Activated CD8-positive, alpha-beta memory T cell treated with anti-CD3 and anti-CD28 coated beads for 36 hours (primary cell): Measurements from ENCODE around the gene AK4. TPM values are rescaled to one million over a fixed set of nuclear protein-coding genes. Genes with fewer than 3 reads are reported as not detected.

ENCODE experiments used
- CTCF ChIA-PET: fragments of 350-600 bp; sonication (Branson Sonifier 250); formaldehyde crosslinking; loops from one replicate; lab custom pipeline; 2021; ENCODE audit warnings: antibody characterized with exemption; lab: Charles Lee
- POLR2A ChIA-PET: fragments of 350-600 bp; sonication (Branson Sonifier 250); formaldehyde crosslinking; loops from one replicate; lab custom pipeline; 2021; ENCODE audit warnings: antibody characterized with exemption; lab: Charles Lee
- total RNA-seq, 2 experiments: library from RNA; stranded (reverse); gene quantifications; one replicate each; pipeline ENCODE4 v1.2.3, GENCODE V29; 2021

AK4 gene
- total RNA-seq, 2 experiments from 2014 or later: 125 to 126 TPM

DNA sequence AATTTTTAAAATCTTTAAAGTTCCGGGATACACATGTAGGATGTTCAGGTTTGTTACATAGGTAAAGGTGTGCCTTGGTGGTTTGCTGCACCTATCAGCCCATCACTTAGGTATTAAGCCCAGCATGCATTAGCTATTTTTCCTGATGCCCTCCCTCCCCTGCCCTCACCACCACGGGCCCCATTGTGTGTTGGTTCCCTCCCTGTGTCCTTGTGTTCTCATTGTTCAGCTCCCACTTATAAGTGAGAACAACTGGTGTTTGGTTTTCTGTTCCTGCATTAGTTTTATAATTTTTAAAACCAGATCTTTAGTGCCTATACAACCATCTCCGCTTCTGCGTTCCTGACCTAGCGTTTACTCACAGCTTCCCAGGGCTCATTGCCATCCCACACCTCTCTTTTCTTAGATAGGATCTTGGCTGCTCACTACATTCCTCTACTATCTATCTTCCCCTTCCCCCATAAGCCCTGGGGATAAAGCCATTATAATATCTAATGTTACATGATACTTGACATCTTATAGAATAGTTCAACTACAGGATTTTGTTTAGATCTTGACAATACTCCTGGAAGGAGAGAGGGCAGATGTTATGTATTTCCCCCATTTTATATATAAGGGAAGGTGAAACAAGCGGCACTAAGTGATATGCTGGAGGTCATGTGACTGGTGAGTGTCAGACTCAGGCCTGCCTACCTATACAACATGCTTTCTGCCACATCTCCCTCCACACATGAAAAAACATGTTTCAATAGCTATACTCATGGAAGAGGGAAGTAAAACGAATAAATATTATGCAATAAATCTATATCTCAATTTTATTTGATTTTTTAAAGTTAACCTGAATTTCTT lies 109.1 kb downstream of the AK4 start:
- ChIA-PET POLR2A (no interaction called here), CTCF (no interaction called here)

DNA sequence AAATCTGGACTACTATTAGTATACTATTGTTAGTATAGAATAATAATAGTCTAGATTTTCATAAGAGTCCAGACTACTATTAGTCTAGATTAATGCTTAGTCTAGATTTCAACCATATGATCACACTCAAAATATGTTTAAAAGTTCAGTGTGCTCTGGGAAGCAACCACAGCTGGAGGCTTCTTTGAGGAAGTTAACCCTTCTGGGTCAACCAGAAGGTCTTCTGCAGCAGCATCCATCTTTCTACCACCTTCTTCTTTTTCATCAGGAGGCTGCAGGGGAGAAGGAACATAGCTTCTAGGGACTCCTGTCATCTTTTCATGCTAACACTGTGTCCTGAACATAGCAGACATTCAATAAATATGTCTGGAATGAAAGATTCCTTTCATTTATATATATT lies 110.1 kb downstream of the AK4 start:
- CTCF ChIA-PET: no interaction called here
- POLR2A ChIA-PET: no interaction called here

DNA sequence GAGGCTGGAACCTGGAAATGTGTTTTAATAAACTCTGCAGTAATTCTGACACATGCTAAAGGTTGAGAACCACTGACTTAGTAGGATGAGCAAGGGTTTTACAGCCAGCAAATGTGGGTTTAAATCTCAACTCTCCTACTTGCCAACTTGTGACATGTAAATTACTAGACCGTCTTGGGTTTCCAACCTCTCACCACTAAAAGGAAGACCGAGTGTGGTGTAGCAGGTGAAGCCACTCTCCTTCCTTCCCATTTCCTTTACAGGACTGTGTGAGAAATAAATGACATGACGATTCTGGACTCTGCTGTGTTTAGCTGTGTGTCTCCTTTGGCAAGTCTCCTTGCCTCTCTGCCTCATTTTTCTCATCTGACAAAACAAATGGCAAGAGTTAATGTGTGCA lies 111.8 kb downstream of the AK4 start:
- ChIA-PET POLR2A (interaction anchor here (0.6 kb wide), 1 partner anchor 30 kb away, joined by 7 read pairs; no protein-coding TSS in a partner anchor), CTCF (interaction anchor here (0.6 kb wide), 1 partner anchor 22 kb away, joined by 3 read pairs; no protein-coding TSS in a partner anchor)

DNA sequence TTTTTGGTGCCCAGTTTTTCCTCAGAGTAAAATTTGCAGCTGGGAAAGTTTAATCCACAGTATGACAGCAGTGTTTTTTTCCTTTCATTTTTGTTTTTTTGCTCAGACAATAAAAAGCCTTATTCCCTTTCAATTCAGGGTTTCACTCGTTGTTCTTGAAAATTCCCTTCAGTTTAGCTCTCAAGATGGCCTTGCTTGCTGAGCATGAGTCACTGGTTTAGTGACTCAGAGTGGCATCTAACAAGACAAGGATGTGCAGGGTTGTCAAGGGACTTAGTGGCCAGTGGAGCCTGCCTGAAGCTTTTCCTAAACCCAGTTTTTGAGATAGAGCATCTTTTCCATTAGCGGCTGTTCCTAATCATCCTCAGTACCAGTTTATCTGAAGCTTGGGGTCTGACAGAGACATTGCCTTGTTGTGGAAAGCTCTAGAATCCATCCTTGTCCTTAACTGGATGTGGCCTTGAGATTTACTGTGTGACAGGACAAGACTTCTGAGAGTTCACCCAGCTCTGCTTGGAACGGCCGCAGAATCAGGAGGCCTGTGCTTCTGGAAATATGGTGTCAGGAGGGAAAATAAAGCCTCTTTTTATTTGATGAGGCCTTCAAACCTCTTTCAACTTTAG lies 113.0 kb downstream of the AK4 start:
- ChIA-PET CTCF (no interaction called here), POLR2A (interaction anchor here (0.7 kb wide), 1 partner anchor 138 kb away, joined by 3 read pairs; no protein-coding TSS in a partner anchor)

DNA sequence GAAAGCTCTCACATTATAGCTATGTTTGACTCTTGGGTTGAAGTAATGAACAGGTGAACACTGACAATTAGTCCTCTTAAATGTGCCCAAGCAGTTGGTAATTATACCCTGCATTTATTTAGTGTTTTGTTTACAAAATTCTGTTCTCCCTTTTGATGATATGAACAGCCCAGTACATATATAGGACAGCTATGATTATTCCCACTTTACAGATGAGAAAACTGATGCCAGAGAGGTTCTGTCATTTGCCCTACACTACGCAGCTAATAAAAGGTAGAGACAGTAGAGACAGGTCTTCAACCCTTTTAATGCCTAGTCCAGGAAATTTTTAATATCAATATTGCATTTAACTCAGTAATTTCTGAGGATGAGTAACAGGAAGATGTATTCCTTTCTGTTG lies 115.3 kb downstream of the AK4 start:
- ChIA-PET CTCF (no interaction called here), POLR2A (no interaction called here)

DNA sequence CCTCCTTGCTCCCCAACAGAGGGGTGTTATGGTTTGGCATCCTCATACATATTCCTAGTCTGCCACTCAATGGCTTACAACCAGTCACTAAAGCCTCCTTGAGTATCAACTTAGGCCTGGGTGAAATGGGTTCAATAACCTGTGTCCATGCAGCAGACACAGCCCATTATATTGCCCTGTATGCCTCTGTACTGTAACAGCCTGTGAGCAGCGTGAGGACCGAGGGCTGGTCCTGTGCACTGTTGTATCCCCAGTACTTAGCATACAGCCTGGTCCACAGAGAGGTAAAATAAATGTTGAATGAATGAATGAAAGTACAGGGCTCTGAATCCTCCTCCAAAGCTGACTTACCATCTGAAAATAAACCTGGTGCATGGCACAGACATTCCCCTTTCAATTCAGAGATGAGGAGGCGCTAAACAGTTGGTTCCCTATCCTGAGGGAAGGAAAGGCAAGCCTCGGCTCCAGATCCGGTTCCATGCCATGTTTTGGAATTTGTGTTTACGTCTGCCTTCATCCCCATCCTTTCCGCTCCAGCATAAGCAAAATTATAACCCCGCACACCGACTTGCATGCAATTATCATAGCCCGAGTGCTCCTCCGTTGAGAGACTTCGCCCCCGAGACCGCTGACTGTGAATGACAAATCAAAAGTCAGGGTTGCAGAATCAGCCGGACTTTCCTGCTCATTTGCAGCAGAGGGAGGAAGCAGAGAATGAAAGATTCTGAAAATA lies 116.4 kb downstream of the AK4 start:
- ChIA-PET POLR2A (no interaction called here), CTCF (no interaction called here)

DNA sequence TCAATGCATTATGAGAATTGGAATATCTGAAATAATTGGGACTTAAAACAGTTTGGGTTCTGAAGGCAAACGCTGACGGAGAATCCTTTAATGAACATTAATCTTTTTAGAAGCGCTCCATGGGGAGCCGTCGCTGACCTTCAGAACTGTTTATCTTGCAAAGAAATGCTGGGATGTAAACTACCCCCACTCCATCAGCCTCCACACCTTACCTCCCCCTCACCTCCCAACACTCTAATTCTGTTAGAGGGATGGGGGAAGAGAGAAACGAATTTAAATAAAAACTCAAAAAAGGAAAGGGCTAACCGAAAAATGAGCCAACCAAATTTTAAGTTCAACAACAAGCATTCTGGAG lies 117.3 kb downstream of the AK4 start:
- ChIA-PET CTCF (no interaction called here), POLR2A (no interaction called here)

DNA sequence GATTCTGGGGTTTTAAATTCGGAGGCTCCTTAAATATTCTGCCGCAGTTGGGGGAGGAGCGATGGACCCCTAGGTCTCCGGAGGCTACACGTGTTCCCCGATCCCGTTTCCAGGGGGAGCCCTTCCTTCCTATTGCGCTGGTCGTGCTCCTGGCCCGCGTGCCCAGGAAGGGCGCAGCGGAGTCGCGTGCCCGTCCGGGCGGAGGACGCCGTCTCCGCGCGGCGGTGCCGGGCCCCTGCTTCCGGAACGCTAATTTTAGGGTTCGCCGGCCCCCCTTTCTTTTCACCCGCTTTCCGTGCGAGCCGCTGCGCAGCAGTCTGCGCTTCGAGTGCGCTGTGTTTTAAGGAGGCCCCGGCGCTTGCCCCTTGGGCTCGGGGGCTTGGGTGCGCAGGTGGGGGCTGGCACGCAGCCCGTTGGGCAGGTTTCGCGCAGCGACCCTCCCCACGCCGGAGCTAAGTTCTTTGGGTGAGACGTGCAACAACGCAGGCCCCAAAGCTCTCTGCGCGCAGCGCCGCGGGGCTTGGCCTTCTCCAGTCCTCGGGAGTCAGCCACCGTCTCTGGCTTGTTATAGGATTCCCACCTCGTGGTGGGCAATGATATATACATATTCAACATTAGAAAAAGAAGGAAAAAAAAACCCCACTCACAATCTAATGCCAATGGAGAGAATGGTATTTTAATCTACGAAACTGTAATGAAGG lies 117.8 kb downstream of the AK4 start:
- ChIA-PET CTCF (no interaction called here), POLR2A (no interaction called here)

DNA sequence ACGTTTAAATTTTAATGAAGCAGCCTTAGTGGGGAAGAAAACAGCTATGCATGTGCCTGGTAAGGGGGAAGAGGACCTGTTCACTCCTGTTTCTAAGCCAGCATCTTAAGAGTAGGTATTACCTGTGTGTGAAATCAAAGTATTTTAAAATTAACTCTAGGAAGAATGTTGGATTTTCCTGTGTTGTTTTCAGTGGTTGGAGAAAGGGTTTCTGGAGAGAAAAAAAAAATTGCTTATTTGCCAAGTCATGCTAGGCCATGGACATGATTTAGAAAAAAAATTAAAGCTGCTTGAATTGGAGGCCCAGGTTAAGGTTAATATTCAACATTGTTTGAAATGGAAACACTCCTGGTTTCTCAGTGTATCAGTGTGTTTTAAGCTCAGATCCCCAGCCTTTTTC lies 118.5 kb downstream of the AK4 start:
- ChIA-PET CTCF (no interaction called here), POLR2A (no interaction called here)

DNA sequence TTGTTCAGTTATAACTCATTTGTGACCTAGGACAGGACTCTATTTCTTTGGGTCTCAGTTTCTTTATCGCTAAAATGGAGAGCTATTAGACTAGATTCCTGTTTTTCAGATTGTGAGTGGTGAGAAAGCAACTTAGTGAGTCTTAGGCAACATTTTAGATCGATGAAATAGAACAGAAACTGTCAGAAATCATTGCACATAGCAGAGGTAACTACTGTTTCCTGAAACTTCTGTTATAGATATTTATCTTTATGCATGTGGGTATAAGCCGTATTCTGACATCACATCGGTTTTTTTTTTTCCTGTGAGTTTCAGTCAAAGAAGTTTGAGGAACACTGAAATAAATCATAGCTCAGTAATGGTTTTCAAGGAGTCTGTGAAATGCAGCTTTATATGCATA lies 119.3 kb downstream of the AK4 start:
- POLR2A ChIA-PET: no interaction called here
- CTCF ChIA-PET: no interaction called here

DNA sequence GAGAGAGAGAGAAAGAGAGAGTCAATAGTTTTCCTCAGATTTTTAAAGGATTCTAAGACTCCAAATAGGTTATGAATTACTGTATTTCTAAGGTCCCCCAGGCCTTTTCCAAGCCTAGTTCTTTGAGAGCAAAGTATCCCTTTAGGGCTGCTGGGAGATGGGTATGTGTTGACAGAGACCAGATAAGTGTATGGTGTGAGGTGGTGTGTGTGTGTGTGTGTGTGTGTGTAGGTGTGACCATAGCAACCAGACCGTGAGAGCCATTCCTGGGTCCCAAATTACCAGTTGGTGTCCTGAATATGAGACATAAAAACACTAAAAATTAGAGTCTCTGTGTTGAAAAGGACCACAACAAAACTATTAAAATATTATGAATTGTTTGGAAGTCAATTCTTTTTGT lies 119.7 kb downstream of the AK4 start:
- ChIA-PET POLR2A (no interaction called here), CTCF (no interaction called here)

DNA sequence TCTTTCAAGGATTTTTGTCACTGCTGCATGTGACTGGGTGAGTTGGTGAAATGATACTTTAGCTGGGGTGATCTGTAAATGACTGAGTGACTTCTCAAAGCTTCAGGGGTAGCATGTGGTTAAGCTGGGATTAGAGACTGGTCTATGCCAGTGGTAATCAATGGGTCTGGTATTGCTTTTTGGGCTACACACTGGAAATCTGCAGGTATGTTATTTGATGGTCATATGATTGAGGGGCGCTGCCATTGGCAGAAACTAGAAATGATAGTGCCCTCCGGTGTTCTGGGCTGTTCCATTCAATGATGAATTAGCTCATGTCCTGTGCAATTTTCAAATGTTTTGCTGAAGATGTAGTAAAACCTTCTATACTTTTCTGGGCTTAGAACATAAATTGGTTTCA lies 121.6 kb downstream of the AK4 start:
- POLR2A ChIA-PET: no interaction called here
- CTCF ChIA-PET: no interaction called here

DNA sequence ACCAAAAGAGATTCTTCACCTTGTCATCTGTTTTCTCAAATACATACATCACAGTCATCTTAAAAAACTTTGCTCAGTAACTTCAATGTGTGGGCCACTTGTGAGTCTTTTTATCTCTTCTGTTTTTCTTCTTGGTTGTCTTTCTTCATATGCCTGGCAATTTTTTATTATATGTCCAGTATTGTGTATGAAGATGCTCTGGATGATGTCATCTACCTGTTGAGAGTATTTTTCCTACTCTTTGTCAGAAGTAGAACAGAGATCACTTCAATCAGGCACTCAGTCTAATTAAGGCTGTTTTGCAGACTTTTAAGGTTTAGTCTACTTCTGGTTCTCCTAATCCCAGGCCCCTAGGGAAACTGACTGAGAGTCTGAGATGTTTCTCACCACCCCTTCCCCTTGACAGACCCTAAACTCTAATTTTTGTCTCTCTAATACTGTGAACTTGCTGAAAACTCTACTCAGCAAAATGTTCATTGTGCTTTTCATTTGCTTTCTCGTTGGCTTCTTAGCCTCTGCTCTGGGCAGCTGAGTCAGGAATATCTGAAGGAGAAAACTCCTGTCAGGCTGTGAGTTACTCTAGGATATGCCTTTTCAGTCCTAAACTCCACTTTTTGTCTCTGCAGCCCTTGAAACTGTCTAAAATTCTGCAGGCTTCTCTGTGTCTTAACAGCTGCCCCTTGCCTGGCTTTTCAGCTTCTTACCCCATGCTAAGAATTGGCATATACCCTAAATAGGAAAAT lies 128.4 kb downstream of the AK4 start:
- ChIA-PET CTCF (no interaction called here), POLR2A (no interaction called here)

DNA sequence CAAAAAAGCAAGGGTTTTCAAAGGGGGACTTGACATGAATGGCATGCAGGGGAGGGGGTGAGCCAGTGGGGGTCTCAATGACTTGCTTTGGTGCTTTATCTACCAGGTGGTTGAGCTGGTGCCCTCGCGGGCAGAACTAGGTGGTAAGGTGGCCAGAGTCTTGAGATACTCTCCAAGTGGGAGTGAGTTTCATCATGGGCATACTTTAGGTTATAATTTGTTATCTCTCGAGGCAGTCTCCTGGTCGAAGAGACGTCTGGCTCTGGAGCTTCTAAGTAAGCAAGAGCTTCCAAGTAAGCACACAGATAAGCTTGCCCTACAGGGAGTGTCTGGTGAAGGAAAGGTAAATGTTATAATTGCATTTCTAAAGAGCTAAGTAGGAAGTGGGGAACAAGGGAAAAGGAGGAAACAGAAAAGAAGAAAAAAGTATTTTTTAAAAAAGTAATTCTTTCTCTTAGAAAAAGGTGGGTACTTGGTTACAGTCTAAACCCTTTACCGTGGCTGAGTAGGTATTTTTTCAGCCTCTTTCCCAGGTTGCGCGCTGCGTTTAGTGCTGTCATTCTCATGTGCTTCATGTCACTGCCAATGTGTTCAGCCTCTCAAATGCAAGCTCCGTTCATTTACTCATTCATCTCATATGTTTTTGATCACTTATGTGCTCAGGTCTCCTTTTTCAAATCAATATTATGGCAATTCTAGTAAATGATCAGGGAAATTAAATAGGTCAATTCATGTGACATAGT lies 129.8 kb downstream of the AK4 start:
- ChIA-PET CTCF (no interaction called here), POLR2A (no interaction called here)

DNA sequence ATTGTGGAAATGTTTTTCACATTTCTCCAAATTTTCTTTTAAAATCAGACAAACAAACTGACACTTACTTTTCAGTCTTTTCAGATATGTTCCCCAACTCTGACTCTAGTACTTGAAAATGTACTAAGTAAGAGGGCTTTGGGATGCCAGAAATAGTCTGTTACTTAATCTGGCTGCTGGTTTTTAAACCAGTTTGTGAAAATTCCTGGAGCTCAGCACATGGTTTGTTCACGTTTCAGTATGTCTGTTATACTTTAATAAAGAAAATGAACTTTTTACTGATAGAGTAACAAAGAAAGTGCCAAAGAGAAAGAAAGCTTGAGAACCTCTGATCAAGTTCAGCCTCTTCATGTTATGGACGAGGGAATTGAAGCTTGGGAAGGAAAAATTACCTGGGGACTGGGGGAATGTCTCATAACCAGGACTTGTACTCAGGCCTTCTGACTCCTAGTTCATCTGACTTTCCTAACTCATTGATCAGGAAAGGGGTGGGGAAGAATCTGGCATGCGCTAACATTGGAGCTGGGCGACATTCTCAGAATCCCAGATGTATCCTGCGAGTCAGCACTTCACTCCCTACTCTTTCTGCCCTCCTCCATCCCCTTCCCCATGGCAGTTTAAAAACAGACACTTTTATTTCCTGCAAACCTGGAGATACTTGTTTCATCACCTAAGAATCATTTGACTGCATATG lies 130.5 kb downstream of the AK4 start:
- CTCF ChIA-PET: no interaction called here
- POLR2A ChIA-PET: no interaction called here

DNA sequence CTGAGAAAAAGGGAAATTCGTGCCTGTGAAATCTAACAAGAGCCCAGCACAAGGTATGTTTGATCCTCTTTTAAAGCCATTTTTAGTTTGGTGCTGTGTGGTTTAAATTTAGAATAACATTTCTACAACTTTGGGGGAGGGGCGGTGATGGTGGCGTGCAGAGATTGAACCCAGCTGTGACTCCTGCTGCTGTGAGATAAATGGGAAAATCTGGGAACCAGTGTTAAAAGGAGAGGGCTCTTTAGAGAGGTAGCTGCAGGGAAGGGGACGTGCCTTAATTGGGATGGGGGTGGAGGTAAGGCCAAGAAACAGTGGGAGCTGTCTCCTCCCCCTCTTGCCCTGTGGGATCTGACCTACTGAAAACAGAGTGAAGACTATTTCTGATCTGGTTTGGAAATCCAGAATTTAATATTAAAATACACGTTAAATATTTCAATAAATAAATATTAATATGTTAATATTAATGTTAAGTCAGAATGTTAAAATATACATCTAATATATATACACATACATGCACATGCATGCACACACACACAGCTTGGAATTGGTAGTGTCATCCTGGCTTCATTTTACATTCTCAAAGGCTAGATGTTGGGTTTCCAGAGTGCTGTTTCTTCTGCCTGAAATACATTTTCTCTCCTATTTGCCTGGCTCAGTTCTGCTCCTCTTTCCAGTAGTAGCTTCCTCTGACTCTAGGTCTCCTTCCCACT lies 131.2 kb downstream of the AK4 start:
- POLR2A ChIA-PET: no interaction called here
- CTCF ChIA-PET: no interaction called here
